IMR-90 (cell line): ENCODE measurements around the gene ST14. TPM values are rescaled to one million over a fixed set of nuclear protein-coding genes. Genes with fewer than 3 reads are reported as not detected.

Experiments
- ATAC-seq: fragments of 200-7000 bp; cut with Tn5 transposase; 2 replicates; pipeline ENCODE4 v1.9.1; 2020; ENCODE audit warnings: low read depth, mild to moderate bottlenecking, moderate library complexity
- BruUV-seq: library from RNA; stranded (reverse); fragments of 400-500 nt; replicated peaks from 2 replicates; lab custom pipeline; 2021; lab: Mats Ljungman, UMichigan
- CTCF ChIA-PET: fragments of 300-600 bp; formaldehyde crosslinking; extraction: SDS; loops from one replicate; lab custom pipeline; 2021; ENCODE audit warnings: antibody characterized with exemption; lab: Yijun Ruan, JAX
- POLR2A ChIA-PET: fragments of 300-600 bp; sonication (Branson Sonifier 250); formaldehyde crosslinking; loops from one replicate; lab custom pipeline; 2022; ENCODE audit warnings: antibody characterized with exemption; ENCODE audit not compliant: unreplicated experiment; lab: Charles Lee
- DNase-seq: peaks from one replicate; pipeline ENCODE4 v3.0.0; 2013
- H2AFZ ChIP-seq: replicated peaks from 2 replicates; pipeline ENCODE3; 2013; ENCODE audit warnings: low read length, mild to moderate bottlenecking; ENCODE audit not compliant: poor library complexity
- H2AK5ac ChIP-seq: 2 replicates; pipeline ENCODE4 v1.6.1; 2013; ENCODE audit warnings: low read depth, low read length, inconsistent platforms
- H2AK9ac ChIP-seq: replicated peaks from 2 replicates; pipeline ENCODE3; 2013; ENCODE audit warnings: mild to moderate bottlenecking, low read depth, low read length, moderate library complexity; ENCODE audit not compliant: poor library complexity
- H2BK120ac ChIP-seq: 2 replicates; pipeline ENCODE4 v1.6.1; 2013; ENCODE audit warnings: low read depth, low read length, inconsistent platforms
- H2BK15ac ChIP-seq: 3 replicates; pipeline ENCODE4 v1.6.1; 2013; ENCODE audit warnings: low read depth, low read length, inconsistent platforms
- H2BK20ac ChIP-seq: 2 replicates; pipeline ENCODE4 v1.6.1; 2013; ENCODE audit warnings: low read depth, mild to moderate bottlenecking, inconsistent platforms, low read length, moderate library complexity
- H2BK5ac ChIP-seq: 2 replicates; pipeline ENCODE4 v1.6.1; 2013; ENCODE audit warnings: mild to moderate bottlenecking, low read depth, low read length, inconsistent platforms; ENCODE audit not compliant: poor library complexity, severe bottlenecking
- H3K14ac ChIP-seq: replicated peaks from 2 replicates; pipeline ENCODE4 v1.6.1; 2013; ENCODE audit warnings: low read depth, low read length, inconsistent platforms
- H3K18ac ChIP-seq: 2 replicates; pipeline ENCODE4 v1.6.1; 2013; ENCODE audit warnings: low read depth, low read length, control low read depth
- H3K23ac ChIP-seq: 2 replicates; pipeline ENCODE4 v1.6.1; 2013; ENCODE audit warnings: low read depth, low read length, inconsistent platforms
- H3K27ac ChIP-seq: 2 replicates; pipeline ENCODE4 v1.5.1; 2013; ENCODE audit warnings: mild to moderate bottlenecking, control low read depth, low read length; ENCODE audit not compliant: insufficient read depth
- H3K27me3 ChIP-seq: 2 replicates; pipeline ENCODE4 v1.6.1; 2013; ENCODE audit warnings: low read length; ENCODE audit not compliant: control insufficient read depth, insufficient read depth
- H3K36me3 ChIP-seq: 2 replicates; pipeline ENCODE4 v1.6.1; 2013; ENCODE audit warnings: low read length, mixed read lengths; ENCODE audit not compliant: control insufficient read depth, insufficient read depth
- H3K4ac ChIP-seq: 2 replicates; pipeline ENCODE4 v1.6.1; 2013; ENCODE audit warnings: low read depth, low read length, inconsistent platforms
- H3K4me1 ChIP-seq: 2 replicates; pipeline ENCODE4 v1.6.1; 2013; ENCODE audit warnings: low read length, mixed read lengths; ENCODE audit not compliant: control insufficient read depth, insufficient read depth
- H3K4me2 ChIP-seq: 2 replicates; pipeline ENCODE4 v1.6.1; 2013; ENCODE audit warnings: low read depth, mild to moderate bottlenecking, control low read depth, low read length, moderate library complexity
- H3K4me3 ChIP-seq: 2 replicates; pipeline ENCODE4 v1.5.1; 2013; ENCODE audit warnings: low read depth, mild to moderate bottlenecking, control low read depth, low read length, moderate library complexity; ENCODE audit not compliant: insufficient read depth
- H3K56ac ChIP-seq: 2 replicates; pipeline ENCODE4 v1.6.1; 2013; ENCODE audit warnings: low read length, inconsistent platforms; ENCODE audit not compliant: insufficient read depth; ENCODE audit errors: extremely low read depth
- H3K79me1 ChIP-seq, 2 experiments: 2 replicates each; pipeline ENCODE4 v1.6.1; 2013; ENCODE audit warnings: low read length in 2 of 2, inconsistent platforms in 1 of 2, low read depth in 1 of 2
- H3K9ac ChIP-seq: 2 replicates; pipeline ENCODE4 v1.6.1; 2013; ENCODE audit warnings: low read depth, low read length, control low read depth
- H3K9me1 ChIP-seq: 2 replicates; pipeline ENCODE4 v1.6.1; 2013; ENCODE audit warnings: low read length, inconsistent platforms; ENCODE audit not compliant: insufficient read depth
- H3K9me3 ChIP-seq: 2 replicates; pipeline ENCODE4 v1.6.1; 2013; ENCODE audit warnings: low read length; ENCODE audit not compliant: control insufficient read depth, insufficient read depth
- H4K20me1 ChIP-seq: 2 replicates; pipeline ENCODE4 v1.6.1; 2013; ENCODE audit warnings: low read length, inconsistent platforms; ENCODE audit not compliant: insufficient read depth
- H4K5ac ChIP-seq: 2 replicates; pipeline ENCODE4 v1.6.1; 2013; ENCODE audit warnings: mild to moderate bottlenecking, low read depth, low read length, control low read depth
- H4K8ac ChIP-seq, 2 experiments: 2 replicates each; pipeline ENCODE4 v1.6.1; 2013; ENCODE audit warnings: low read depth in 2 of 2, low read length in 2 of 2, control low read depth in 1 of 2, inconsistent platforms in 1 of 2
- H4K91ac ChIP-seq: 2 replicates; pipeline ENCODE4 v1.6.1; 2013; ENCODE audit warnings: low read depth, low read length, inconsistent platforms; ENCODE audit not compliant: insufficient read depth
- CEBPB ChIP-seq: IDR thresholded peaks from 2 replicates; pipeline ENCODE4 v1.6.1; 2012; ENCODE audit warnings: low read depth, low read length, improper control_type of control experiment
- MAFK ChIP-seq: IDR thresholded peaks from 2 replicates; pipeline ENCODE4 v1.6.1; 2012; ENCODE audit warnings: low read depth, low read length, improper control_type of control experiment
- MAZ ChIP-seq: IDR thresholded peaks from 2 replicates; pipeline ENCODE4 v1.6.1; 2012; ENCODE audit warnings: low read depth, mild to moderate bottlenecking, low read length, improper control_type of control experiment, moderate library complexity, borderline replicate concordance
- POLR2A ChIP-seq: IDR thresholded peaks from 2 replicates; pipeline ENCODE4 v1.6.1; 2012; ENCODE audit warnings: mild to moderate bottlenecking, low read depth, low read length
- RCOR1 ChIP-seq: IDR thresholded peaks from 2 replicates; pipeline ENCODE4 v1.6.1; 2012; ENCODE audit warnings: mild to moderate bottlenecking, low read length, improper control_type of control experiment; ENCODE audit not compliant: insufficient replicate concordance
- RFX5 ChIP-seq: IDR thresholded peaks from 2 replicates; pipeline ENCODE4 v1.8.0; 2012; ENCODE audit warnings: low read depth, mild to moderate bottlenecking, low read length, moderate library complexity
- WGBS, 2 experiments: methylation state at CpG; one replicate each; pipeline versions ENCODE4 v1.1.5 to v1.1.7; 2013; ENCODE audit warnings: missing lambda C conversion rate in 2 of 2; ENCODE audit not compliant: insufficient read length in 1 of 2; ENCODE audit errors: extremely low coverage in 2 of 2; 5-methylcytosine and 5-hydroxymethylcytosine counted together
- dilution Hi-C: fragments of 300-500 bp; cut with HindIII; formaldehyde crosslinking; loops from one replicate; pipeline ENCODE4 v1.14.3; 2018; ENCODE audit warnings: low sequenced_read_pairs; ENCODE audit not compliant: unreplicated experiment
- in situ Hi-C: fragments of 300-500 bp; cut with MboI; formaldehyde crosslinking; loops from 3 replicates; pipeline ENCODE4 v1.14.3; 2019; ENCODE audit warnings: low sequenced_read_pairs, inconsistent platforms, mixed read lengths
- intact Hi-C: fragments of 100-400 bp; cut with micrococcal nuclease; formaldehyde crosslinking; loops from 2 replicates; pipeline ENCODE4 v1.10.0; 2022
- polyA plus RNA-seq, 3 experiments: library from polyadenylated mRNA; depleted of rRNA; stranded (reverse); fragments of >200 nt; gene quantifications; 2 replicates each; pipeline ENCODE4 v1.2.3, GENCODE V29; 2012; ENCODE audit warnings: low replicate concordance in 1 of 3
- total RNA-seq: library from RNA; depleted of rRNA; stranded (reverse); fragments of >200 nt; gene quantifications from 2 replicates; pipeline ENCODE4 v1.2.3, GENCODE V29; 2012

ST14 gene
- total and polyA plus RNA-seq, 2 of the 4 experiments (the other 2 are of a cell fraction): not detected

DNA sequence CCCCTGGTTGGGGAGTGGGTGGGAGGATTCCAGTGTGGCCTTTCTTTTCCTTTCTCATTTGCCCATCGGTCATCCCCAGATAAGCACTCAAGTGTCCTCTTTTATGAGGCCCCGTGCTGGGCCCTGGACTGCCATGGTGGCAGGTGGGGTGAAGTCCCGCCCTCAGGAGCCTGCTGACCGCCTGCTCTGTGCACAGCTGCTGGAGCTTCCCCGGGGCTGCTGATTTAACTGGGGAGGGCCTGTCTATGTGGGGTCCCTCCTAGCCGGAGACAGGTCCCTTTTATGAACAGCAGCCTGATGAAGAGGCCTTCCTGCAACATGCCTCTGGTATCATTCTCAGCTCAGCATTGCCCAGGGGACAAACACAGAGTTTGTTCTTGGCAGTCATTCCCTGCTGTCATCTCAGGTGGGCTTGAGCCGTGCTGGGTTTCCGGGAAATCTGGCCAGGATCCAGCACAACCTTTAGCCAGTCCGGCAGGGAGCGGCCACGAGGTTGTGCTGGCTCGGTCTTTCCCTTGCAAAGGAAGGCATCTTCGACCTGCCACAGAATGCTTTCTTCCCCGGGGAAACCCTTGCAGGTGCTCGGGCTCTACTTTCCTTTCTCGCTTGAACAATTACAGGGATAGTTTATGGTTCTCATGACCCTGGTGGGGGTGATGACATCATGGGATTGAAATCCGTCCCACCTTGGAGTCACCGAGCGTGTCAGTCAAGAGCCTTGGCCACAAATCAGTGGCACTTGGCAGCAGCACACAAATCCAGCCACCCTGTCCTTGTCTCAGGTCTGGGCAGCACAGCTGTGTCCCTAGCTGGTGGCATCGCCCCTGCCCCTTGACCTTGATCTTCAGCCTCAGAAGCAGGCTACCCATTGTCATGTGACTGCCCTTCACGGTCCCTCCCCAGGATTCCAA, 20.1 kb downstream of the ST14 start:
- DNase-seq (no peak), ATAC-seq (no peak)
- Histone ChIP-seq H2BK20ac (no peak overlapping the region), H2AK5ac (no peak overlapping the region), H4K5ac (no peak overlapping the region), H3K36me3 (no peaks in the 10 kb centered on the region), H2AFZ (no peak overlapping the region), H3K23ac (no peak overlapping the region), H3K18ac (no peak overlapping the region), H3K4me2 (no peak overlapping the region), H3K4ac (no peak overlapping the region), H3K9me3 (peaks cover 4% of the 10 kb centered on the region), H2BK5ac (no peak overlapping the region), H4K8ac (no peak overlapping the region), H2AK9ac (no peak overlapping the region), H3K9me1 (no peaks in the 10 kb centered on the region), H3K79me1 (no peaks in the 10 kb centered on the region), H3K9ac (no peak overlapping the region), H2BK15ac (no peak overlapping the region), H3K4me3 (no peak overlapping the region), H4K91ac (no peak overlapping the region), H3K27ac (no peak overlapping the region), H3K56ac (no peak overlapping the region), H3K14ac (no peak overlapping the region), H3K4me1 (peaks cover 5% of the 10 kb centered on the region; the same call in 1 of the 2 replicates), H2BK120ac (no peak overlapping the region), H4K20me1 (no peaks in the 10 kb centered on the region), H3K27me3 (peaks cover 10% of the 10 kb centered on the region)
- dilution Hi-C loops: no loop called here
- WGBS, 2 experiments: 89% methylated on average over 13 of the region's 21 CpGs; no CpG with 5 or more reads in 1 of the 2 experiments
- POLR2A ChIA-PET: no interaction called here
- BruUV-seq: no TSS peak
- intact Hi-C loops: no loop called here
- in situ Hi-C loops: no loop called here
- TF ChIP-seq MAFK (no peak), MAZ (no peak), CEBPB (no peak), RFX5 (no peak), RCOR1 (no peak), POLR2A (no peak)
- CTCF ChIA-PET: no interaction called here
